Progenitor cell of endocrine pancreas (in vitro differentiated cells): ENCODE measurements around the gene CNOT2. TPM values are rescaled to one million over a fixed set of nuclear protein-coding genes. Genes with fewer than 3 reads are reported as not detected.

Experiments used
- DNase-seq: peaks from one replicate; pipeline ENCODE4 v3.0.0; 2021; ENCODE audit warnings: low spot score; ENCODE audit not compliant: unreplicated experiment
- H3K27ac Mint-ChIP-seq: 2 replicates; pipeline ENCODE4 v1.8.0; 2021; ENCODE audit warnings: mild to moderate bottlenecking, moderate library complexity, mixed read lengths
- H3K27me3 Mint-ChIP-seq: 2 replicates; pipeline ENCODE4 v1.8.0; 2021; ENCODE audit warnings: mixed read lengths
- H3K36me3 Mint-ChIP-seq: 2 replicates; pipeline ENCODE4 v1.8.0; 2022; ENCODE audit warnings: mixed read lengths; ENCODE audit not compliant: insufficient read depth
- H3K4me1 Mint-ChIP-seq: 2 replicates; pipeline ENCODE4 v1.8.0; 2021; ENCODE audit warnings: low read depth, mixed read lengths
- H3K4me3 Mint-ChIP-seq: 2 replicates; pipeline ENCODE4 v1.8.0; 2021; ENCODE audit warnings: low read depth, mild to moderate bottlenecking, moderate library complexity, mixed read lengths
- H3K9me3 Mint-ChIP-seq: 2 replicates; pipeline ENCODE4 v1.8.0; 2021; ENCODE audit warnings: low read depth, mixed read lengths
- CTCF ChIP-seq: fragments of 200-600 bp; sonication (generic); IDR thresholded peaks from one replicate; pipeline ENCODE4 v1.5.0; 2021; ENCODE audit warnings: antibody characterized with exemption, mild to moderate bottlenecking; ENCODE audit not compliant: unreplicated experiment
- total RNA-seq: library from RNA; stranded (reverse); gene quantifications from 2 replicates; pipeline ENCODE4 v1.2.1, GENCODE V29; 2021

The CNOT2 gene
- total RNA-seq, 1 donor from 2014 or later: 128 TPM

GRCh38 chr12:70334742-70335141, 91.5 kb downstream of the CNOT2 start:
- no peaks in the 10 kb centered on the region for H3K27me3 Mint-ChIP-seq
- DNase-seq: no peak
- peaks cover 21% of the 10 kb centered on the region for H3K36me3 Mint-ChIP-seq
- H3K4me1 Mint-ChIP-seq: peaks cover 2% of the 10 kb centered on the region
- no peak overlapping the region for H3K4me3 Mint-ChIP-seq
- no peak overlapping the region for H3K27ac Mint-ChIP-seq
- TF ChIP-seq CTCF: no peak
- no peaks in the 10 kb centered on the region for H3K9me3 Mint-ChIP-seq

GRCh38 chr12:70338531-70338930, 95.3 kb downstream of the CNOT2 start:
- Mint-ChIP-seq H3K4me3 (no peak overlapping the region), H3K36me3 (peaks cover 37% of the 10 kb centered on the region), H3K9me3 (no peaks in the 10 kb centered on the region), H3K27me3 (no peaks in the 10 kb centered on the region), H3K27ac (no peak overlapping the region), H3K4me1 (no peaks in the 10 kb centered on the region)
- no peak for DNase-seq
- no peak for TF ChIP-seq CTCF

GRCh38 chr12:70351076-70351475, 107.8 kb downstream of the CNOT2 start:
- no peak for DNase-seq
- TF ChIP-seq CTCF: no peak
- Mint-ChIP-seq H3K36me3 (peaks cover 15% of the 10 kb centered on the region), H3K9me3 (no peaks in the 10 kb centered on the region), H3K4me3 (no peak overlapping the region), H3K4me1 (no peaks in the 10 kb centered on the region), H3K27me3 (no peaks in the 10 kb centered on the region), H3K27ac (no peak overlapping the region)

- no peak for DNase-seq
- Mint-ChIP-seq H3K9me3 (no peaks in the 10 kb centered on the region), H3K27me3 (no peaks in the 10 kb centered on the region), H3K36me3 (peaks cover 10% of the 10 kb centered on the region), H3K4me1 (peaks cover 2% of the 10 kb centered on the region), H3K27ac (no peak overlapping the region), H3K4me3 (no peak overlapping the region)
- TF ChIP-seq CTCF: no peak
These were observed 110.8 kb downstream of the CNOT2 start for GRCh38 chr12:70353780-70354660.

- Mint-ChIP-seq H3K4me1 (peaks cover 2% of the 10 kb centered on the region), H3K27me3 (no peaks in the 10 kb centered on the region), H3K36me3 (peaks cover 10% of the 10 kb centered on the region), H3K27ac (peak overlapping the region; percentile 80), H3K4me3 (no peak overlapping the region), H3K9me3 (no peaks in the 10 kb centered on the region)
- TF ChIP-seq CTCF: no peak
- no peak for DNase-seq
These were observed 111.6 kb downstream of the CNOT2 start for GRCh38 chr12:70354787-70355186.
